ENCODE measurements around the gene RBPJ.
"Not testable (repeated sequence)": the region's sequence is repeated elsewhere in the genome, so short reads cannot be mapped to it uniquely, and the experiment has no call there.

The RBPJ gene

GRCh38 chr4:26343038-26343398, 22.2 kb downstream of the RBPJ start:
- no peak for FAIRE-seq

GRCh38 chr4:26344901-26345564, 24.2 kb downstream of the RBPJ start:
- no peak for FAIRE-seq

- FAIRE-seq = no peak
Measured at GRCh38 chr4:26345565-26345938, 24.7 kb downstream of the RBPJ start.

- FAIRE-seq = no peak
Measured at GRCh38 chr4:26346203-26346620, 25.4 kb downstream of the RBPJ start.

- no peak for FAIRE-seq
Measured at GRCh38 chr4:26349496-26349895, 28.7 kb downstream of the RBPJ start.

GRCh38 chr4:26351685-26352084, 30.9 kb downstream of the RBPJ start:
- FAIRE-seq = no peak

- no peak for FAIRE-seq
Measured at GRCh38 chr4:26354491-26354890, 33.7 kb downstream of the RBPJ start.

- FAIRE-seq = no peak
Measured at GRCh38 chr4:26355392-26356052, 34.7 kb downstream of the RBPJ start.

GRCh38 chr4:26356081-26356501, 35.3 kb downstream of the RBPJ start:
- no peak for FAIRE-seq

GRCh38 chr4:26359521-26359920, 38.7 kb downstream of the RBPJ start:
- FAIRE-seq = not testable (repeated sequence)

GRCh38 chr4:26360273-26360672, 39.5 kb downstream of the RBPJ start:
- no peak for FAIRE-seq

- no peak for FAIRE-seq
Measured at GRCh38 chr4:26360864-26361263, 40.0 kb downstream of the RBPJ start.

- no peak for FAIRE-seq
Measured at GRCh38 chr4:26361297-26361696, 40.5 kb downstream of the RBPJ start.

GRCh38 chr4:26362745-26363439, 42.1 kb downstream of the RBPJ start:
- no peak for FAIRE-seq

- no peak for FAIRE-seq
Measured at GRCh38 chr4:26365537-26366150, 44.8 kb downstream of the RBPJ start.

GRCh38 chr4:26367811-26368210, 47.0 kb downstream of the RBPJ start:
- no peak for FAIRE-seq

GRCh38 chr4:26368685-26369084, 47.9 kb downstream of the RBPJ start:
- no peak for FAIRE-seq

- FAIRE-seq = no peak
Measured at GRCh38 chr4:26369132-26369531, 48.3 kb downstream of the RBPJ start.

GRCh38 chr4:26369581-26369980, 48.8 kb downstream of the RBPJ start:
- FAIRE-seq = no peak

GRCh38 chr4:26372076-26372475, 51.3 kb downstream of the RBPJ start:
- FAIRE-seq = no peak

- peak; percentile 76 for FAIRE-seq
Measured at GRCh38 chr4:26372525-26373172, 51.8 kb downstream of the RBPJ start.

- FAIRE-seq = no peak
Measured at GRCh38 chr4:26375551-26375950, 54.7 kb downstream of the RBPJ start.
